ENCODE measurements around the gene PHF21A. TPM values are rescaled to one million over a fixed set of nuclear protein-coding genes. Genes with fewer than 3 reads are reported as not detected.
A peak's percentile ranks its signal among the peaks of the same experiment; 100 is the strongest.

Gene PHF21A
- total RNA-seq, 1 donor from 2014 or later = 35.9 TPM

DNA sequence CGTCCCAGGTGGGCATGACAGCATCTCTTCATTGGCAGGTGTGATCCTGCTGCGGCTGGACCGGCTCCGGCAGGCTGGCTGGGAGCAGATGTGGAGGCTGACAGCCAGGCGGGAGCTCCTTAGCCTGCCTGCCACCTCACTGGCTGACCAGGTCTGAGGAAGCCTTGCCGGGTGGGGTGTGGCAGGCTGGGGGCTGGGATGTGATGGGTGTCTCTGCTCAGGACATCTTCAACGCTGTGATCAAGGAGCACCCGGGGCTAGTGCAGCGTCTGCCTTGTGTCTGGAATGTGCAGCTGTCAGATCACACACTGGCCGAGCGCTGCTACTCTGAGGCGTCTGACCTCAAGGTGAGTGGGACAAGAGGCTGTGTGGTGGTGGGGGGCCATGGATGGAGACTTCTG, 195.3 kb downstream of the PHF21A start:
- DNase-seq (ENCODE audit: low spot score) = no peak
- peaks cover 5% of the 10 kb centered on the region for H3K36me3 Mint-ChIP-seq (ENCODE audit: low read depth)
- H3K27ac Mint-ChIP-seq (ENCODE audit: unreplicated experiment) = no peak overlapping the region
- peaks cover 28% of the 10 kb centered on the region for H3K27me3 Mint-ChIP-seq (ENCODE audit: low read depth)
- TF ChIP-seq, protein P1, sequence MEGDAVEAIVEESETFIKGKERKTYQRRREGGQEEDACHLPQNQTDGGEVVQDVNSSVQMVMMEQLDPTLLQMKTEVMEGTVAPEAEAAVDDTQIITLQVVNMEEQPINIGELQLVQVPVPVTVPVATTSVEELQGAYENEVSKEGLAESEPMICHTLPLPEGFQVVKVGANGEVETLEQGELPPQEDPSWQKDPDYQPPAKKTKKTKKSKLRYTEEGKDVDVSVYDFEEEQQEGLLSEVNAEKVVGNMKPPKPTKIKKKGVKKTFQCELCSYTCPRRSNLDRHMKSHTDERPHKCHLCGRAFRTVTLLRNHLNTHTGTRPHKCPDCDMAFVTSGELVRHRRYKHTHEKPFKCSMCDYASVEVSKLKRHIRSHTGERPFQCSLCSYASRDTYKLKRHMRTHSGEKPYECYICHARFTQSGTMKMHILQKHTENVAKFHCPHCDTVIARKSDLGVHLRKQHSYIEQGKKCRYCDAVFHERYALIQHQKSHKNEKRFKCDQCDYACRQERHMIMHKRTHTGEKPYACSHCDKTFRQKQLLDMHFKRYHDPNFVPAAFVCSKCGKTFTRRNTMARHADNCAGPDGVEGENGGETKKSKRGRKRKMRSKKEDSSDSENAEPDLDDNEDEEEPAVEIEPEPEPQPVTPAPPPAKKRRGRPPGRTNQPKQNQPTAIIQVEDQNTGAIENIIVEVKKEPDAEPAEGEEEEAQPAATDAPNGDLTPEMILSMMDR (IDR thresholded peaks at IDR 0.05) = no peak
- H3K9me3 Mint-ChIP-seq (ENCODE audit: low read depth) = no peaks in the 10 kb centered on the region
- no peak overlapping the region for H3K4me3 Mint-ChIP-seq (ENCODE audit: unreplicated experiment)
- peaks cover 14% of the 10 kb centered on the region for H3K4me1 Mint-ChIP-seq (ENCODE audit: low read depth)

GRCh38 chr11:45925550-45925949, 195.7 kb downstream of the PHF21A start:
- Mint-ChIP-seq H3K27me3 (ENCODE audit: low read depth) (peaks cover 28% of the 10 kb centered on the region), H3K4me1 (ENCODE audit: low read depth) (peaks cover 14% of the 10 kb centered on the region), H3K4me3 (ENCODE audit: unreplicated experiment) (no peak overlapping the region), H3K36me3 (ENCODE audit: low read depth) (peaks cover 5% of the 10 kb centered on the region), H3K9me3 (ENCODE audit: low read depth) (no peaks in the 10 kb centered on the region), H3K27ac (ENCODE audit: unreplicated experiment) (no peak overlapping the region)
- no peak for DNase-seq (ENCODE audit: low spot score)
- TF ChIP-seq, protein P1 (IDR thresholded peaks at IDR 0.05) = no peak

- Mint-ChIP-seq H3K27ac (ENCODE audit: unreplicated experiment) (no peak overlapping the region), H3K4me3 (ENCODE audit: unreplicated experiment) (no peak overlapping the region), H3K36me3 (ENCODE audit: low read depth) (peaks cover 4% of the 10 kb centered on the region), H3K4me1 (ENCODE audit: low read depth) (peaks cover 10% of the 10 kb centered on the region), H3K27me3 (ENCODE audit: low read depth) (peaks cover 28% of the 10 kb centered on the region), H3K9me3 (ENCODE audit: low read depth) (no peaks in the 10 kb centered on the region)
- TF ChIP-seq, protein P1 (IDR thresholded peaks at IDR 0.05) = no peak
- no peak for DNase-seq (ENCODE audit: low spot score)
These were observed 196.3 kb downstream of the PHF21A start for GRCh38 chr11:45924927-45925326.

- H3K27ac Mint-ChIP-seq (ENCODE audit: unreplicated experiment) = no peak overlapping the region
- no peaks in the 10 kb centered on the region for H3K9me3 Mint-ChIP-seq (ENCODE audit: low read depth)
- TF ChIP-seq, protein P1 (IDR thresholded peaks at IDR 0.05) = no peak
- H3K27me3 Mint-ChIP-seq (ENCODE audit: low read depth) = peaks cover 28% of the 10 kb centered on the region
- no peak for DNase-seq (ENCODE audit: low spot score)
- peaks cover 7% of the 10 kb centered on the region for H3K4me1 Mint-ChIP-seq (ENCODE audit: low read depth)
- peak overlapping the region; percentile 17 for H3K4me3 Mint-ChIP-seq (ENCODE audit: unreplicated experiment)
- peaks cover 3% of the 10 kb centered on the region for H3K36me3 Mint-ChIP-seq (ENCODE audit: low read depth)
These were observed 197.0 kb downstream of the PHF21A start for GRCh38 chr11:45924036-45924915.

- Mint-ChIP-seq H3K9me3 (ENCODE audit: low read depth) (no peaks in the 10 kb centered on the region), H3K27ac (ENCODE audit: unreplicated experiment) (no peak within 1 kb of the TSS), H3K4me3 (ENCODE audit: unreplicated experiment) (peak within 1 kb of the TSS; percentile 47), H3K4me1 (ENCODE audit: low read depth) (peaks cover 7% of the 10 kb centered on the region), H3K36me3 (ENCODE audit: low read depth) (peaks cover 3% of the 10 kb centered on the region), H3K27me3 (ENCODE audit: low read depth) (peaks cover 28% of the 10 kb centered on the region)
- TF ChIP-seq, protein P1 (IDR thresholded peaks at IDR 0.05) = no peak
- peak; percentile 57 for DNase-seq (ENCODE audit: low spot score)
These were observed 198.7 kb downstream of the PHF21A start, which contains the start of gene LARGE2 for GRCh38 chr11:45922425-45923082. TSS of gene LARGE2 (plus strand) at chr11:45922656. CDS start at chr11:45922883, 227 bp downstream.

Measured in chondrocyte (in vitro differentiated cells).